Activated gamma-delta T cell treated with anti-CD3 and anti-CD28 coated beads, Interleukin-2, amount 50 U/mL, for 16 hours (primary cell): Measurements from ENCODE around the gene TACC2.
"Not testable (repeated sequence)": the region's sequence is repeated elsewhere in the genome, so short reads cannot be mapped to it uniquely, and the experiment has no call there.

Experiments
- DNase-seq: peaks from one replicate; pipeline ENCODE4 v3.0.0-alpha.2; 2020; ENCODE audit warnings: low read depth

TACC2 gene

DNA sequence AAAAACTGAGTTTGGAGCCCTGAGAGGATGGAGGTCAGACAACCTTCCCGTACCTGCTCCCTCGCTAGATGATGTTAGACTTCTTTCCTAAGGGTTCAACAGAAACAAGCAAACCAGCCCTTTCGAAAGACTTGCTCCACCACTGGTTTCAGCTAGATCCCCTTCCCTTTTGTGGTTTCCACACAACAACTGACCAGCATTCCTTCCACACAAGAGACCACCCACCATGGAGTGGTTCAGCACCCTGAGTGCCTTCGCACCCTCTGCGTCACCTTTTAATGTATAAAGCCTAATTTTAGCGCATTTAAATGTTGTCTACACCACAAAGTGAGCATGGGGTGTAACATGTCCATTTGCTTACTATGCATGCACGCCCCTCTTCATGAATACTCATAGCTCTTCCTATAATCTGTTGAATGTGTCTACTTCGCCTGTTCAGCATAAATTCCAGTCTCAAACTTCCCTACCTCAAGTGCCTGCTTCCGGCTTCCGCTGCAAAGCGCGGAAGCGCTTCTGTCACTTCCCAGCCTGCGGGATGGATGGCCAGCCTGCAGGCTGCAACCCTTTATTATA lies 69.0 kb downstream of the TACC2 start:
- no peak for DNase-seq

DNA sequence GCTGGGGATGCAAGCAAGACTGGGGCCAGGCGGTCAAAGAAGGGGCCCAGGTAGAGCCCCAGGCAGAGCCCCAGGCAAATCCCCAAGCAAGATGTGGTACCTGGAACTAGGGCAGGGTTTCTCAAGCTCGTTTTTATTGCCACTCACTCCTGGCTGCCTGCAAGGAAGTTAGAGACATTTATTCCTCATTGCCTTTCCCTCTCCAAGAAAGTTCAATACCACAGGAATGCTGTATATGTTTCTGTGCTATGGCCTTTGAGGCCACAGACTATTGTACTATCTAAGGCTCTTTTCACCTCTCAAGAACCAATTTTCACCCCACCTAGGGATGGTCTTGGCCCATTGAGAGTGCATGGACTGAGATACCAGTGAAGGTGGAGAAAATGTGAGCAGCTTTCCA lies 71.3 kb downstream of the TACC2 start:
- no peak for DNase-seq

DNA sequence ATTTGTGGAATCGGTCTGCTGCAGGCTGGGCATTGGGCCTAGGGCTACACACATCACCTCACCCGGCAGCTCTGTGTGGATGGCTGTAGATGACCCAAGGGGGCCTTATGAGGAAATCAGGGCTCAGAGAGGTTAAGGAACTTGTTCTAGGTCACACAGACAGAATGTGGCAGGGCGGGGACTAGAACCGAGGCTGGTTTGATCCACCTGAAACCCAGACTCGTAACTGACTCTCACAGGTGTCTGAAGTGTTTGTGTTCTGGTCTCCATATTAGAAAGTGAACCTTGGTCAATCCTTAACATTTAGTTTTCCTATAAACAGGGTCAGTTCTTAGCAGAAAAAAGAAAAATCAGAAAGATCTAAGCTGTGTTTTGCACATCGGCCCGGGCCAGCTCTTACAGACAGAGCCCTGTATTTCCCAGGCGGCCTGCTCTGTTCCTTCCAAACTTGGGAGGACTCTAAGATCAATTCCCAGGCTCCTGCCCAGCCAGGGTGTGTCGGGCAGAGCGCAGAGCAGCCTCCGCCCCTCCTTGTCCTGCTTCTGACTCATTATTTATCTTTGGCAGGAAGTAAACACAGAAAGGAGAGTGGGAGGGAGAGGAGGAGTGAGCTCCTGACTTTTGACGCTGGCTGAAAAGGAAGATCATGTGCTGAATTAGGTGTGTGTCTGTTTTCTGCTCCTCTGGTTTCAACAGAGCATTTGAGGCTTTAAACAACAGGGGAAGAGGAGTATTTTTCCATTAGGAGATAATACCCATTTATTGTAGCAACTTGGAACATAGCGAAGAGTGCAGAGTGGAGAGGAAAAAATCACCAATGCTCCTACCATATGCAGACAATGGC lies 74.1 kb downstream of the TACC2 start:
- DNase-seq = no peak

DNA sequence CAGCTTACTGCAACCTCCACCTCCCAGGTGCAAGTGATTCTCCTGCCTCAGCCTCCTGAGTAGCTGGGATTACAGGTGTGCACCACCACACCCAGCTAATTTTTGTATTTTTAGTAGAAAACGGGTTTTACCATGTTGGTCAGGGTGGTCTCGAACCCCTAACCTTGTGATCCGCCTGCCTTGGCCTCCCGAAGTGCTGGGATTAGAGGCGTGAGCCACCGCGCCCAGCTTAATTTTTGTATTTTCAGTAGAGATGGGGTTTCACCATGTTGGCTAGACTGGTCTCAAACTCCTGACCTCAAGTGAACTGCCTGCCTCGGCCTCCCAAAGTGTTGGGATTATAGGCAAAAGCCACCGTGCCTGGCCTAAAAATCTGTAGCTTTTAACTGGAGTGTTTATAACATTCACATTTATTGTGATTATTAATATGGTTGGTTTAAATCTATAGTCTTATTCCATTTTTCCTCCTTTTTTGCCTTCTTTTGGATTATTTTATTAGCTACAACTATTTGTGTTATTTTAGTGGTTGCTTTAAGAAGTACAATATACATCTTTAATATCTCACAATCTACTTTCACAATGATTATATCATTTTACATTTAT lies 77.5 kb downstream of the TACC2 start:
- DNase-seq = not testable (repeated sequence)

DNA sequence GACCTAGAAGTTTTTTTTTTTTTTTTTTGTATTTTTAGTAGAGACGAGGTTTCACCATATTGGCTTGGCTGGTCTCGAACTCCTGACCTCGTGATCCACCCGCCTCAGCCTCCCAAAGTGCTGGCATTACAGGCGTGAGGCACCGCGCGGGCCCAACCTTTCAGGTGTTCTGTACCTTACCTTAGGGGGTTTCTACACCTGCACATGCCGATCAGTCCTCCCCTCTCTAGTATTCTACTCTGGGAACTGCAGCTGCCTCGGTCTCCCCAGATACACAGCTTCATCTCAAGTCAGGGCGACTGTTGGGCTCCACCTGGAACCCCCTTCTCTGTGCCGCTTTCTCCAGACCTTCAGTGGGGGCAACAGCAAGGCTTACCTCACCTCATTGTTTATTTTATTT lies 79.9 kb downstream of the TACC2 start:
- no peak for DNase-seq

DNA sequence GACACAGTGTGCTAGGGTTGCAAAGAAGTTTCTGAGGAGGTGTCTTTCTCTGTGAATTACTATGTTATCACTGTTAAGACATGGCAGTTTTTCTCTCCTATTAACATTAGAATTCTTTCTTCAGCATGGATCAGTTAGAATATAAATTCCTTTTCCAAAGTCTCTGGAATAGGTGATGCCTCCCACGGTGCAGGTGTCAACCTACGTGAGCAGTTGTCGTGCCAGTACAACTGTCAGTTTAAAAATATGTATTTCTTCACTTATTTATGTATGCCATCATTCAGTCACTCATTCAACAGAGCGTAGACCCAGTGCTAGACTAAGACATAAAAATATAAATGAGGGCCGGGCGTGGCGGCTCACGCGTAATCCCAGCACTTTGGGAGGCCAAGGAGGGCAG lies 83.5 kb downstream of the TACC2 start:
- no peak for DNase-seq

DNA sequence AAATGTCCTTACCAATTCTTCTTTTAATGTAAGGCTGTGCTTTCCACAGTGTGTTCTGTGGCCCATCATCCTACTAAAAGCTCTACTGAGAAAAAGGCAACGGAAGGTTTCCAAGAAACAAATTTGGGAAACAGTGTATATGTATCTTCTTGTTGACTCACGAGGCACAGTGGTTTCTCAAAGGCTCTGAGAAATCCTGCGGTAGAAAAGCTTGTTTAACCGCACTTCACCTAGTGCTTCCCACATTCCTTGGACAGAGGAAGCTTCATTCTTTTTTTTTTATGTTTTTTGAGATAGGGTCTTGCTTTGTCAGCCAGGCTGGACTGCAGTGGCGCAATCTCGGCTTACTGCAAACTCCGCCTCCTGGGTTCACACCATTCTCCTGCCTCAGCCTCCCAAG lies 84.5 kb downstream of the TACC2 start:
- no peak for DNase-seq

DNA sequence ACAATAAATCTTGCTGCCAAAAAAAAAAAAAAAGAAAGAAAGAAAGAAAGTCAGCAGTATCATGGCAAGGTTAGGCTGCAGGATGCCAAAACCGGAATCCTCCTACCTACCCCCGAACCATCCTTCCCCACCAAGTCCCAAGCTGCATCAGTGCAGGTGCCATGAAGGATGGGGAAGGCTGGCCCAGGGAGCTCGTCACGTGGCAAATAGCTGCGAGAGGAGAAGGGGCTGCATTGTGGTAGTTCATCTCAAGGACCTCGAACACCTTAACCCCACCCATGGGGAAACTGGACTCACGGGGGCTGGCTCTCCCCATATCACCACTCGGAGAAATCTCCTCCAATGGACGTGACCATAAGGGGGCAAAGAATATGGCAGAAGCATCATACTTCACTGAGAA lies 86.2 kb downstream of the TACC2 start:
- no peak for DNase-seq

DNA sequence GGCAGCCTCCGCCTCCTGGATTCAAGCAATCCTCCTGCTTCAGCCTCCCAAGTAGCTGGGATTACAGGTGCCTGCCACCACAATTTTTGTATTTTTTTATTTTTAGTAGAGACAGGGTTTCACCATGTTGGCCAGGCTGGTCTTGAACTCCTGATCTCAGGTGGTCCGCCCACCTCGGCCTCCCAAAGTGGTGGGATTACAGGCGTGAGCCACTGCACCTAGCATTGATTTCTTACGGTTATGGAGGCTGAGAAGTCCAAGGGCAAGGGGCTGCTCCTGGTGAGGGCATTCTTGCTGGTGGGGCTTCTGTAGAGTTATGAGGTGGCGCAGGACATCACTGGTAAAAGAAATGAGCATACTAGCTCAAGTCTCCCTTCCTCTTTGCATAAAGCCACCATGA lies 86.9 kb downstream of the TACC2 start:
- DNase-seq = not testable (repeated sequence)

DNA sequence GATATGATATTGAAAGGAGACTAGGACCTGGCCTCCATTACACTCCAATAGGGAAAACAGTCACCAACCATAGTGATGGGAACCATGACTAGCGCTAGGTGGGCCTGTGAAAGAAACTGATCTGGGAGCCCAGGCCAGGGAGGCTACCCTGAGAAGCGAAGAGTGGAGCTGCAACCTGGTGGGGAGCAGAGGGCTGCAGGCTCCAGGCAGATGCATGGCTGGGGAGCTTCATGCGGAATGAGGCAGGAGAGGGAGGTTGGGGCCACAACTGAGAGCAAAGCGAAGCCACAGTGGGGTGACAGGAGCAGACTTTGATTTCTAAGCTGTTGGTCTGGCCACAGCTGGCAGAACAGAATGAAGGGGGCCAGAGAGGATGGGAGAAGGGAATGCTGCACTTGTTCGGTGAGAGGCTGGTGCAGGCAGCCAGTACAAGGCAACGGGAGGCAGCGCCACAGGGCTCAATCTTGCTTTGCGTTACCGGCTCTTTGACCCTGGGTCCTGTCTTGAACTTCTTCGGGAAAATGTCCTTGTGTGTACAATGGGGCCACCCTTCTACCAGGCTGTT lies 88.4 kb downstream of the TACC2 start:
- no peak for DNase-seq

DNA sequence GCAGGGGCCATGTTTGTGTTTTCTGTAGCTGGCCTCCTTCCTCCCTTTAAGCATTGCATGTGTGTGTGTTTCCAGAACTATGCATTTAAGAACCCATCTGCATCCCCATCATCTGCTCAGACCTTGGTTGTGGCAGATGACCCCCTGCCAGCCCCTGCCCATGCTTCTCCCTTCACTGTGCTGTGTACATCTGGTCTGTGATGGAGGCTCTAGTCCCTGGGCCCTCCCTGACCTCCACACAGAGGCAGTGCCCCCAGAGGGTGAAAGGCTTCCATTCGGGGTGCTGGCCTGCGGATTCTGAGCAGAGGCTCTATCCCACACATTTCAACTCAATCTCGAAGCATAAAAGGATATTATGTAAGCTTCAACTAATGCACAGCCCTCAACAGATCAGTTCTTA lies 89.4 kb downstream of the TACC2 start:
- DNase-seq = no peak

DNA sequence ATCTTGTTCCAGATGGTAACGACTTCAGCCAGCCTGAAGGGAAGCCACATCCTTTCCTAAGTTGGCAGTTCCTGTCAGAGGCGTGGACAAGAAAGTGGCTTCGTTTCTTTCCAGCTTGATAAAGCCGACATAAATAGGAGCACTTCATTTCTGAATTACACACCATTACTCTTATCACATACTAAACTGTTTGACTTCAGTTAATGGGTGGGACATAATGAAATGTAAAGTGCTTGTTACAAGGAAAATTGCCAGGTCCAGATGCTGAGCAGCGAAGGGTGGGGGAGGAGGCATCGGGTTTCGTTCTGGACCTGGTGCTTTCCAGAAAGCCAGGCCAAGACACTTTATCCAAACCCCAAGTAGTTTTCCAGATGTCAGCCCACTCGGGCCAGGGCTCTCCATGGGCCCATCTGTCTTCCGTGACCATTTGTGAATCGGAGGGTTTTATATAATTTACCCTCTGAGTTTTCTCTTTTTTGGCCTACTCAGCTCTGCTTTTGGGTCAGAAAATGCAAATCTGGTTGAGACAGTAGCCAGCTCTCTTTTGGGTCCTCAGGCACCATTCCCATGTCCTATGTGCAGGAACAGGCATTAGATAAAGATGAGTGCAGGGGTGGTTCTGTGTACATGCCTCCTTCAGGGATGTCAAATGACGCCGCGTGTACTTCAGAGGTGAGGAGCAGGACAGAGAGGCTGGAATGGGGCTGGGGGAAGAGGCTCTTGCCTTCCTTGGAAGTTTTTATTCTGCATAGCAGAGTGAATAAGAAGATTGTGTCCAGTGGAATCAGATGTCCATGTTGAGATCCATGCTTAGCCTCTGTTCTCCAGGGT lies 90.2 kb downstream of the TACC2 start:
- no peak for DNase-seq

DNA sequence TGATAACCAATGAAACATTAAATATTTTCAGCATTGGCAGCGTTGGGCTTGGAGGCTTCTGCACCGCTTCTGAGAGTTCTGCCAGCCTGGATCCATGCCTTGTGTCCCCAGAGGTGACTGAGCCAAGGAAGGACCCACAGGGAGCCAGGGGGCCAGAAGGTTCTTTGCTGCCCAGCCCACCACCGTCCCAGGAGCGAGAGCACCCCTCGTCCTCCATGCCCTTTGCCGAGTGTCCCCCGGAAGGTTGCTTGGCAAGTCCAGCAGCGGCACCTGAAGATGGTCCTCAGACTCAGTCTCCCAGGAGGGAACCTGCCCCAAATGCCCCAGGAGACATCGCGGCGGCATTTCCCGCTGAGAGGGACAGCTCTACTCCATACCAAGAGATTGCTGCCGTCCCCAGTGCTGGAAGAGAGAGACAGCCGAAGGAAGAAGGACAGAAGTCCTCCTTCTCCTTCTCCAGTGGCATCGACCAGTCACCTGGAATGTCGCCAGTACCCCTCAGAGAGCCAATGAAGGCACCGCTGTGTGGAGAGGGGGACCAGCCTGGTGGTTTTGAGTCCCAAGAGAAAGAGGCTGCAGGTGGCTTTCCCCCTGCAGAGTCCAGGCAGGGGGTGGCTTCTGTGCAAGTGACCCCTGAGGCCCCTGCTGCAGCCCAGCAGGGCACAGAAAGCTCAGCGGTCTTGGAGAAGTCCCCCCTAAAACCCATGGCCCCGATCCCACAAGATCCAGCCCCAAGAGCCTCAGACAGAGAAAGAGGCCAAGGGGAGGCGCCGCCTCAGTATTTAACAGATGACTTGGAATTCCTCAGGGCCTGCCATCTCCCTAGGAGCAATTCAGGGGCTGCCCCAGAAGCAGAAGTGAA lies 93.9 kb downstream of the TACC2 start:
- DNase-seq = no peak

DNA sequence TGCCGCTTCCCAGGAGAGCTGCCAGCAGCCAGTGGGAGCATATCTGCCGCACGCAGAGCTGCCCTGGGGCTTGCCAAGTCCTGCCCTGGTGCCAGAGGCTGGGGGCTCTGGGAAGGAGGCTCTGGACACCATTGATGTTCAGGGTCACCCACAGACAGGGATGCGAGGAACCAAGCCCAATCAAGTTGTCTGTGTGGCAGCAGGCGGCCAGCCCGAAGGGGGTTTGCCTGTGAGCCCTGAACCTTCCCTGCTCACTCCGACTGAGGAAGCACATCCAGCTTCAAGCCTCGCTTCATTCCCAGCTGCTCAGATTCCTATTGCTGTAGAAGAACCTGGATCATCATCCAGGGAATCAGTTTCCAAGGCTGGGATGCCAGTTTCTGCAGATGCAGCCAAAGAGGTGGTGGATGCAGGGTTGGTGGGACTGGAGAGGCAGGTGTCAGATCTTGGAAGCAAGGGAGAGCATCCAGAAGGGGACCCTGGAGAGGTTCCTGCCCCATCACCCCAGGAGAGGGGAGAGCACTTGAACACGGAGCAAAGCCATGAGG lies 94.6 kb downstream of the TACC2 start:
- no peak for DNase-seq

DNA sequence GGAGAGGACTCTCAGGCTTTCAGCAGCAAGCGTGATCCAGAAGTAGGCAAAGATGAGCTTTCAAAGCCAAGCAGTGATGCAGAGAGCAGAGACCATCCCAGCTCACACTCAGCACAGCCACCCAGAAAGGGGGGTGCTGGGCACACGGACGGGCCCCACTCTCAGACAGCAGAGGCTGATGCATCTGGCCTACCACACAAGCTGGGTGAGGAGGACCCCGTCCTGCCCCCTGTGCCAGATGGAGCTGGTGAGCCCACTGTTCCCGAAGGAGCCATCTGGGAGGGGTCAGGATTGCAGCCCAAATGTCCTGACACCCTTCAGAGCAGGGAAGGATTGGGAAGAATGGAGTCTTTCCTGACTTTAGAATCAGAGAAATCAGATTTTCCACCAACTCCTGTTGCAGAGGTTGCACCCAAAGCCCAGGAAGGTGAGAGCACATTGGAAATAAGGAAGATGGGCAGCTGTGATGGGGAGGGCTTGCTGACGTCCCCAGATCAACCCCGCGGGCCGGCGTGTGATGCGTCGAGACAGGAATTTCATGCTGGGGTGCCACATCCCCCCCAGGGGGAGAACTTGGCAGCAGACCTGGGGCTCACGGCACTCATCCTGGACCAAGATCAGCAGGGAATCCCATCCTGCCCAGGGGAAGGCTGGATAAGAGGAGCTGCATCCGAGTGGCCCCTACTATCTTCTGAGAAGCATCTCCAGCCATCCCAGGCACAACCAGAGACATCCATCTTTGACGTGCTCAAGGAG lies 95.5 kb downstream of the TACC2 start:
- DNase-seq = no peak

DNA sequence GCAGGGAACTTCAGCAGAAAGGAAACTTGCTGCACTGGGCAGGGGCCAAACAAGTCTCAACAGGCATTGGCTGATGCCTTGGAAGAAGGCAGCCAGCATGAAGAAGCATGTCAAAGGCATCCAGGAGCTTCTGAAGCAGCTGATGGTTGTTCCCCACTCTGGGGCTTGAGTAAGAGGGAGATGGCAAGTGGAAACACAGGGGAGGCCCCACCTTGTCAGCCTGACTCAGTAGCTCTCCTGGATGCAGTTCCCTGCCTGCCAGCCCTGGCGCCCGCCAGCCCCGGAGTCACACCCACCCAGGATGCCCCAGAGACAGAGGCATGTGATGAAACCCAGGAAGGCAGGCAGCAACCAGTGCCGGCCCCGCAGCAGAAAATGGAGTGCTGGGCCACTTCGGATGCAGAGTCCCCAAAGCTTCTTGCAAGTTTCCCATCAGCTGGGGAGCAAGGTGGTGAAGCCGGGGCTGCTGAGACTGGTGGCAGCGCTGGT lies 96.5 kb downstream of the TACC2 start:
- no peak for DNase-seq

DNA sequence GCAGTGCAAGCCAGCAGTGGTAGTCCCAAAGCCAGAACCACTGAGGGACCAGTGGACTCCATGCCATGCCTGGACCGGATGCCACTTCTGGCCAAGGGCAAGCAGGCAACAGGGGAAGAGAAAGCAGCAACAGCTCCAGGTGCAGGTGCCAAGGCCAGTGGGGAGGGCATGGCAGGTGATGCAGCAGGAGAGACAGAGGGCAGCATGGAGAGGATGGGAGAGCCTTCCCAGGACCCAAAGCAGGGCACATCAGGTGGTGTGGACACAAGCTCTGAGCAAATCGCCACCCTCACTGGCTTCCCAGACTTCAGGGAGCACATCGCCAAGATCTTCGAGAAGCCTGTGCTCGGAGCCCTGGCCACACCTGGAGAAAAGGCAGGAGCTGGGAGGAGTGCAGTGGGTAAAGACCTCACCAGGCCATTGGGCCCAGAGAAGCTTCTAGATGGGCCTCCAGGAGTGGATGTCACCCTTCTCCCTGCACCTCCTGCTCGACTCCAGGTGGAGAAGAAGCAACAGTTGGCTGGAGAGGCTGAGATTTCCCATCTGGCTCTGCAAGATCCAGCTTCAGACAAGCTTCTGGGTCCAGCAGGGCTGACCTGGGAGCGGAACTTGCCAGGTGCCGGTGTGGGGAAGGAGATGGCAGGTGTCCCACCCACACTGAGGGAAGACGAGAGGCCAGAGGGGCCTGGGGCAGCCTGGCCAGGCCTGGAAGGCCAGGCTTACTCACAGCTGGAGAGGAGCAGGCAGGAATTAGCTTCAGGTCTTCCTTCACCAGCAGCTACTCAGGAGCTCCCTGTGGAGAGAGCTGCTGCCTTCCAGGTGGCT lies 97.7 kb downstream of the TACC2 start:
- DNase-seq = no peak

DNA sequence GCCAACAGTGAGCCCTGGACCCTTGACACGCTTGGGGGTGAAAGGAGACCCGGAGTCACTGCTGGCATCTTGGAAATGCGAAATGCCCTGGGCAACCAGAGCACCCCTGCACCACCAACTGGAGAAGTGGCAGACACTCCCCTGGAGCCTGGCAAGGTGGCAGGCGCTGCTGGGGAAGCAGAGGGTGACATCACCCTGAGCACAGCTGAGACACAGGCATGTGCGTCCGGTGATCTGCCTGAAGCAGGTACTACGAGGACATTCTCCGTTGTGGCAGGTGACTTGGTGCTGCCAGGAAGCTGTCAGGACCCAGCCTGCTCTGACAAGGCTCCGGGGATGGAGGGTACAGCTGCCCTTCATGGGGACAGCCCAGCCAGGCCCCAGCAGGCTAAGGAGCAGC lies 98.5 kb downstream of the TACC2 start:
- no peak for DNase-seq
